ENCODE data around the gene ANKRD23.

The ANKRD23 gene

DNA sequence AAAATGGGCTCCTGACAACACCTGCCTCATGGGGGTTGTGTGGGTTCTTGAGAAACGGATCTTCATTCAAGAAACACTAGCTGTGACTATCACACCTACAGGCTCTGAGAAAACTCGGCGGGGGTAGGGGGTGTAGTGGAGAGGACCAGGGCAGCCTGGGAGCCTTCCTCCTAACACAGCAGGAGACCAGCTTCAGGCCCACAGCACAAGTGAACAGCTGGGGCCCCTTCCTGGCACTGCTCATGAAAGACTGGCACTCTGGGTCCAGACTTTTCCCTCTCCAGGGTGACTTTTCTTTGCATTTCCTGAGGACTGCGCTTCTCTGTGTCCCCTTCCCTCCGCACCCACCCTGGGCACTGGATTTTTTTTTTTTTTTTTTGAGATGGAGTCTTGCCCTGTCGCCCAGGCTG is 33.2 kb upstream of the ANKRD23 start:
- no peak for DNase-seq

GRCh38 chr2:96876269-96877041 is 32.6 kb upstream of the ANKRD23 start:
- no peak for DNase-seq

GRCh38 chr2:96875498-96876268 is 31.9 kb upstream of the ANKRD23 start:
- DNase-seq, result no peak

DNA sequence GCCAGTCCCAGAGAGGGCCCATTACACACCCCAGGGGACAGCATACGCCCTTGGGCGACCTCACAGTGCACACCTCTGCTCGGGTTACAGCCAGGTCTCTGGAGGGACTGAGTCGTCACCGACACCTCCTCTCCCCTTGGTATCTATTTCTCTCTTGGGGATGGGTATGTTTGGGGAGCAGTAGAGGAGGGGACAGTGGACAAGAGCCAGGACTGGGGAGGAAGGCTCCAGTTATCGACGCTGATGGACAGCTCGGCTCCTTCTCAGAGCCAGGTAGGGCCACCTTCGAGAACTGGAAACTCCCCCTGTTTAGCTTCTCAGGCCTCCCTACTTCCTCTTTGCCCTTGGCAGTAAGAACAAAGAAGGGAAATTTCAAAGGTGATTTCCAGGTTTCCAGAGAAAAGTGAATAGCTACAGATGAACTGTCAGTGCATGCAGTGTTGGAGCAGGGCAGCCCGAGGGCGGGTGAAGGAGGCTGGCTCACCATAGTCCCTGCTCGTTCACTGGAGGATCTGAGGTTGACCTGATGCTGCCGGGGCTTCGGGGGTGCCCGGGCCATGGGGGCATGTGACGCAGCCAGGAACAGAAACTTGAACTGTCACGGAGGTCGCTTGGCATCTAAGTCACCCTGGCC is 30.5 kb upstream of the ANKRD23 start:
- DNase-seq, result no peak

DNA sequence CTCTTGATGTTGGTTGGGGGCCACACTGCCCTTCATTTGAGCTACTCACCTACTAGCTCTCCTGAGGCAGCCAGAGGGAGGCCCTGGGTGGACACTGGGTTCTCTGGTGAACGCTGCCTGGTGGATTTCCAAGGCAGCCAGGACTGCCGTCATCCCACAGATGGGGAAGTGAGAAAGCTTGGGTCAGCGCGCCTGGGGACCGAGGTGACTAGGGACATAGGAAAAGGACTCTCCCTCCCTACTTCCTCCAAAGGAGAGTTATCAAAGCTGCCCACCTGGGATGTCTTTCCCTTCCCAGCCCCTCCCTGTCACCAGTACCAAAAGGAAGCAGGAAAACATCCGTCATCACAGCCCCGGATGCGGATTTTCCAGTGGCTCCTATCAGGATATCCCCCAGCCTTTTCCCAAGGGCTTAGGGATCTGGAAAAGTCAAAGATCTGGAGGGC is 29.9 kb upstream of the ANKRD23 start:
- DNase-seq, result no peak

- DNase-seq, result no peak
These were observed 28.9 kb upstream of the ANKRD23 start for GRCh38 chr2:96872591-96873349.

DNA sequence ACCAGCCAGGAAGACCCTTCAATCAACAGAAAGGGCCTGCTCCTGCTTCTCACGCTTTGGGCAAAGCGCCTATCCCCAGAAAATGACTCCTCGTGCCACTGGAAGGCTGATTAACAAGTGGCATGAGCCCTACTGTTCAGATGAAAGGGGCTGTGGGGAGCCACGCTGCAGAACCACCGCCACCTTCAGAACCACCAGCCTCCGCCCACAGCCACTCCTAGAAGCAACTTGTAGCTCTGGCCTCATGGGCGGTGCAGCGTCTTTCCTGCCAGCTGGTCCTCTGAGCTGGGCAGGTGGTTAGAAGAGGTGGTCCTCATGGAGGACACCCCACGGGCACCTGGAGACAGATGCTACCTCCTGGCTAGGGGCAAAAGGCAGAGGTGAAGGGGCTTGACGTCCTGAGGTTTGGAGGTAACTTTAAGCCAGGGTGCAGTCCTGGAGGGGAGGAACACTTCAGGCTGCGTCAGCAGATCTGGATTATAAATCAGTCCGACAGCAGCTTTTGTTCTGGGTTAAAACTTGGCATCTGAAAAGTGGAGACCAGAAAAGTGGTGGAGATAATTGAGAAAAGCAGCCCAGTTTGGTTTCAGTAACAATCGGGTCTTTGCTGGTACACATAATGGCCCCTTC is 26.9 kb upstream of the ANKRD23 start:
- peak; percentile 7 for DNase-seq

DNA sequence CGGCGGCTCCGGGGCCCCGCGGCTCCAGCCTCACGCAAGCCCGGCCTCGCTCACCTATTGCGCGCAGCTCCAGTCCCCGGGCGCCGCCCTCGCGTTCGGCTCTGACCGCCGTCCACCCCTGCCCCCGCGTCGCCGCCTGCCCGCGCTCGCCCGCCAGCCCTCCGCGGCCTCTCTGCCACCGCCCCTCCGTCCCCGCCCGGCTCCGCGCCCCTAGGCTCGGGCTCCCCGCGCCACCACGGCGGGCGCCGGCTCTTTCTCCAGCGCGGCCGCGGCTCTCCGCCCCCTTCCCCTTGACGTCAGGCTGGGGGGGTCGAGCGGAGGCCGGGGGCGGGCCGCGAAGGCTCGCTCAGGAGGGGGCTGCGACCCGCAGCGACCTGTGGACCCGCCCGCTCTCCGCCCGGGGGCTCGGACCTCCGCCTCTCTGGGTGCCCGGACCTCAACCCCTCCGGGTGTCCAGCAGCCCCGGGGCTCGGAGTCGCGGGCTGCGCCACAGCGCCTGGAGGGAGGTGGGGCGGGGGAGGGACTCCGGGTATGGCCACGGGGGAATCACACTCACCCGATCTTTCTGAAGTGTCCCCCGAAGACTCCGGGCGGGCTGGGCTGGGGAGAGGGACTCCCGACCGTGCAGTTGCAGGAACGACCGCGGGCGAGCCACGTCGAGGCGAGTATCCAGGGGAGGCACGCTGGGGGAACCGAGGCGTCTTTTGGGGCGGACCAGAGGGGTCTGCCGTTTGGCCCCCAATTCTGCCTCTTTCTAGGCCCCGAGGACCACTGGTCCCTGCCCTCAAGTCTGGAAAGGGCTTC is 26.2 kb upstream of the ANKRD23 start, which contains the start of gene SEMA4C:
Gene SEMA4C (minus strand): TSS at position 259 of the 804 bp plus-strand sequence. CDS start 2,194 bp downstream, outside the sequence.
- DNase-seq, result peak; percentile 33

GRCh38 chr2:96869281-96869821 is 25.5 kb upstream of the ANKRD23 start:
- no peak for DNase-seq

- peak; percentile 54 for DNase-seq
These were observed 24.9 kb upstream of the ANKRD23 start for GRCh38 chr2:96868555-96869280.

DNA sequence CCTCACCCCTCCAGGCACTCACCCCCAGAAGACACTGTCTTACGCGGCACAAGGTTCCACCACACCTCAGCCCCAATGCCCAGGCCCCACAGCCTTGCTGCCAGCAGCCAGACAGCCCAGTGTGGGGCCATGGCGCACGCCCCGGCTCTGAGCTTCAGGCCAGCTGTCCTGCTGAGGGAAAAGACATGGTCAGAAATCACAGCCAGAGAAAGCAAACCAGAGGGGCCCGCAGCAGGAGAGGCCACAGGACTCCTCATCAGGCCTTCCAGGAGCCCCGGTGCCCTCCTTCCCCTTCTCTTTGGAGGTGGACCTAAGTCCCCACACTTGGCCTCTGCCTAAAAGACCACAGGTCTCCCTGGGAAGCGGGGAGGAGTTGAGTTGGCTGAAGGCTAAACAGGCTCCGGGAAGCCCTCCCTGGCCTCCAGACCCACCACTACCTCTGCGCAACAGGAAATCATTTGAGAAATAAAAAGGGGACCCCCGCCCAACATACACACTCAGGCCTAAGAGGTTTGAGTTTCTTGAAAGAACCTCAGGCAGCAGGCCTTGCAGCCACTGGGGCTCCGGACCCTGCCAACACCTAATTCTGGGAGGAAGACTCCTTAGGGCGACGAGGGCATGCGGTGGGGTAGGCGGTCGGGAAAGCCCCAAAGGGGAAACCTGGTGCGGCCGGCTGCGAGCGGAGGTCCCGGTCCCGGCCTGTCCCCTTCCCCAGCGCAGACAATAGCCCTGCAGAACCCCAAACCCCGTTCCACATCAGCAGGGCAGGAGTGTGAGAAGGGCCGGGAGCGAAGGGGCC is 24.1 kb upstream of the ANKRD23 start:
- no peak for DNase-seq

- DNase-seq, result no peak
These were observed 23.4 kb upstream of the ANKRD23 start for GRCh38 chr2:96866986-96867755.

DNA sequence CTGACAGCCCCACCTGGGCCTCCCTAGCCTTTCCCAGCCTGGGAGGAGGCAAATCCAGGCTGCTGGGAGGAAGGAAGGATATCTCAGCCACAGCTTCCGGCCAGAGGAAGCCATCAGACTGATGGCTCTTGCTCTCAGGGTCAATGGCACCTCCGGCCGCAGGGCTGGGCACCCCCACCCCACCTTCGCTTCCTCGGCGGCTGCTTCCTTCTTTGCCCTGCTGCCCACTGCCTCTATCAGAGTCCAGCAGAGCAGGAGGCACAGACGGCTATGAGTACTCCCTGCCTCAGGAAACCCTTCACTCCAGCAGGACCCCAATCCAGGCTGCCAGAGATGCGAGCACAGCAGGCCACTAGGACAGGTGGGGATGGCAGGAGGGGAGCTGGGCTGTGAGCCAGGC is 22.8 kb upstream of the ANKRD23 start:
- no peak for DNase-seq

- DNase-seq, result no peak
These were observed 22.3 kb upstream of the ANKRD23 start for GRCh38 chr2:96866149-96866548.

- DNase-seq, result no peak
These were observed 21.8 kb upstream of the ANKRD23 start for GRCh38 chr2:96865654-96866053.

DNA sequence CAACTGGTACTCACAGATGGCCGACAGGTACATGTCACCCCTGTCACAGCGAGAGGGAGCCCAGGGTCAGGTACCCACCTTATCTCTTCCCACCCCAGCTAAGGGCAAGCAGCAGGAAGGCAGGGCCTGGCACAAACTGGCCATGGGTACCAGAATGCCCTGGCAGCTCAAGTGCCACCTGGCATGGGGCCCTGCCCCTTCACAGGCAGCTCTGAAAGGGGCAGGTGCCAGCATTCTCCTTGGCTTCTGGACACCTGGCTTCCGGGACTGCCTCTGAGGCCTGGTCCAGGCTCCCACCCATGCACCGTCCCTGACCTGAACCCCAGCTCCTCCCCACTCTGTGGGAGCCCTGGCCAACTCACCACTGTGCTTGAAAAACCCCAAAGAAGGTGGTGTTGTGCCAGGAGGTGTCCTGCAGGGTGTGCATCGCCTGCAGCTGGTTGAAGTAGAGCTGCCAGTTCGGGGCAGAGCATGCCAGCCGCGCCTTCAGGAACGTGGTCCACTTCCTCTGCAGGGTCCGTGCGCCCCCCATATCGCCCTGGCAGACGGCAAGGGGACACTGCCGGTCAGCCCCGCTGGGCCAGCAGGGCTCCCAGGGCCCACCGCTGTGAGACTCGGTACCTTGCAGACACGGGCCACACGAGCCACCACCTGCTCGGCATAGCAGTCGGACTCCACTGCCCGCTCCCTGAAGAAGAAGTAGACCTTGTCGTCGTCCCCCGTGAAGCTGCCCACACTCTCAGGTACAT is 20.7 kb upstream of the ANKRD23 start:
- DNase-seq, result no peak

DNA sequence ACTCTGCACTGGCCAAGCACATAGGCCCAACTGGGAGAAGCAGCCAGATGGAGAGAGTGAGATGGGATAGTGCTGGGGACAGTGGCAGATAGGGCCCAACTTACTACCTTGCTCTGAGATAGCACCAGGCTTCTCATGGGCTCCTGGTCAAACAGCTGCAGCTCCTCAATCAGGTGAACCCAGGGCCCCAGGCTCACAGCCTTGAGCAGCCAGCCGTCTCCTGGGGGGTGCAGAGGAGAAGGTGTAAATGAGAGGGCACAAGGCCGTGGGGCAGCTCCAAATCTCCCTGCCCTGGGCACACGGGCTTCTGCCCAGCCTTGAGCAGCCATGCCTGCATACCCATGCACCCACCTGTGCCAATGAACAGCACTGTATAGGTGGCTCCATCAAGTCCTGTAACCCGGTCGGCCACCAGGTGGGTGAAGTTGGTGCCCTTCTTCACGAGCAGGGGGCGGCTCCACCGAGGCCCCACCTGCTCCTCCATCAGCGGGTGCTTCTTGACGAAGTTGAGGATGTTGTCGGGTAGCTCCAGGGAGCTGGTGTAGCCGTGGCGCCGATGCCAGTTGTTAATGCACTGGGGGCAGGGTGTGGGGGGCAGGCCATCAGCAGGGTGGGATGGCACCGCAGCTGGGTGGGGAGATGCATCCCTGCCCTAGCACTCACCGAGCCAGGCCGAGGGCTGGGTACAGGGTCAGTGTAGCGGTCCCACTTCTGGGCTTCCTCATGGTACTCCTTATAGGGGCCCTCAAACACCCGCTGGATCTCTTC is 19.9 kb upstream of the ANKRD23 start:
- no peak for DNase-seq

Data from NCI-H1092 treated with DMSO at 0.1 percent for 48 hours (cell line).